ENCODE measurements around the gene C1orf167.
"Not testable (repeated sequence)": the region's sequence is repeated elsewhere in the genome, so short reads cannot be mapped to it uniquely, and the experiment has no call there.

C1orf167 gene

DNA sequence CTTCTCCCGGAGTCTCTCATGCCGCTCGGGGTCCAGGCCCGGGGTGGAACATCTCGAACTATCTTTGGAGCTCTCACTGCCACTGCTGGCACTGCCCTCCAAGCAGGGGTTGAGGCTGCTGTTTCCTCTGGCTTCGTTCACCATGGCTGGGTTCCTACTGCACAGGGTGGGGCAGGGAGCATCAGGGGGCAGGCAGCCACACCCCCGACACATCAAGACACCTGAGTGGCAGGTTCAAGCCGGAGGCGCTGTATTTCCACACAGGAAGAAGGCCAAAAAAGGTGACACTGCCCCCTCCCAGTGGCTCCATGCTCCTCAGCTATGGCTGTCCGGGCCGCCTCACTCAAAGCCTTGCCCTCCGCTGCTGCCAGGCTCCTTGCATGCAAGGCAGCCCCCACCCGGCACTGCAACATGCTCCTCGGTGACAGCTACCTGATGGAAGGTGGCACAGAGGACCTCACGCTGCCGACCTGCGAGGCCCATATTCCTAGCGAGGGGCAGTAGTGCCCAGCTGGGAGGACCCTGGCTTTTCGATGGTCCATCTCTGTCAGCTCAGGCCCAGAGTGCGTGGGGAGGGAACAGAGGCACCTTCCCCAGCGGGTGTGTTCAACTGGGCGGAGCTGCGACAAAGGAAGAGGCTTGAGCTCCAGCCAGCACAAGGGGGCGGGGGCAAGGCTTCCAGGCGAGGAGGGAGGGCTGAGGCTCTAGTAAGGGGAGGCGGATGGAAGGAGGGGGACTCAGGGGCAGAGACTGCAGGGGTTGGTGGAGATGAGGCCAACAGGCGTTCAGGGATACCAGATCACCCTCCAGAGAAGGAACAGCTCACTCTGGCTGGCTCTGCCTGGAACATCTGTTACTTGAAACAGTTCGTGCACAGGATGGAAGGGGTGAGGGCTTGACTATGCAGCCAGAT lies 41.2 kb downstream of the C1orf167 start:
- Histone ChIP-seq H3F3A (ENCODE audit: insufficient read depth) (peaks cover 10% of the 10 kb centered on the region), H3K79me2 (ENCODE audit: insufficient read depth, low read length) (peaks cover 33% of the 10 kb centered on the region), H2AFZ (ENCODE audit: low read depth, low read length, severe bottlenecking) (no peak overlapping the region), H3K4me2 (ENCODE audit: low read depth, low read length, poor library complexity, severe bottlenecking) (peak overlapping the region; percentile 99), H3K9ac (ENCODE audit: low read length) (peak overlapping the region; percentile 52), H3K36me3 (ENCODE audit: low read length) (peaks cover under 1% of the 10 kb centered on the region), H3K9me2 (replicated peaks; ENCODE audit: insufficient read depth, low read length) (no peaks in the 10 kb centered on the region), H4K20me1 (ENCODE audit: low read depth, low read length) (no peaks in the 10 kb centered on the region), H3K27me3 (ENCODE audit: low read length) (no peaks in the 10 kb centered on the region), H3K9me3 (ENCODE audit: insufficient read depth, low read length) (no peaks in the 10 kb centered on the region), H3K27ac (ENCODE audit: low read depth, low read length) (peak overlapping the region; percentile 34), H3K4me3 (ENCODE audit: insufficient read depth, low read length, poor library complexity, severe bottlenecking) (peak overlapping the region; percentile 21)
- TF ChIP-seq EZH2phosphoT487 (conservative IDR thresholded peaks at IDR 0.05; ENCODE audit: low read length) (no peak), CTCF (IDR thresholded peaks at IDR 0.05; ENCODE audit: insufficient read depth, low read length, poor library complexity, severe bottlenecking) (no peak)

- not testable (repeated sequence) for H3K36me3 ChIP-seq (ENCODE audit: low read length); H3K27me3 ChIP-seq (ENCODE audit: low read length); H4K20me1 ChIP-seq (ENCODE audit: low read depth, low read length); H3K9me2 ChIP-seq (replicated peaks; ENCODE audit: insufficient read depth, low read length); H3K9me3 ChIP-seq (ENCODE audit: insufficient read depth, low read length); H3F3A ChIP-seq (ENCODE audit: insufficient read depth); H2AFZ ChIP-seq (ENCODE audit: low read depth, low read length, severe bottlenecking)
- Histone ChIP-seq H3K79me2 (ENCODE audit: insufficient read depth, low read length) (peaks cover 40% of the 10 kb centered on the region), H3K4me2 (ENCODE audit: low read depth, low read length, poor library complexity, severe bottlenecking) (peak overlapping the region; percentile 99), H3K9ac (ENCODE audit: low read length) (peak overlapping the region; percentile 88), H3K4me3 (ENCODE audit: insufficient read depth, low read length, poor library complexity, severe bottlenecking) (peak overlapping the region; percentile 86), H3K27ac (ENCODE audit: low read depth, low read length) (peak overlapping the region; percentile 82)
These were observed 42.1 kb downstream of the C1orf167 start for GRCh38 chr1:11803924-11804665.

GRCh38 chr1:11804666-11805421 lies 42.9 kb downstream of the C1orf167 start:
- TF ChIP-seq EZH2phosphoT487 (conservative IDR thresholded peaks at IDR 0.05; ENCODE audit: low read length) (no peak), CTCF (IDR thresholded peaks at IDR 0.05; ENCODE audit: insufficient read depth, low read length, poor library complexity, severe bottlenecking) (no peak)
- Histone ChIP-seq H3K4me2 (ENCODE audit: low read depth, low read length, poor library complexity, severe bottlenecking) (peak overlapping the region; percentile 99), H2AFZ (ENCODE audit: low read depth, low read length, severe bottlenecking) (peak overlapping the region; percentile 65), H3K9ac (ENCODE audit: low read length) (peak overlapping the region; percentile 88), H3K36me3 (ENCODE audit: low read length) (peaks cover 11% of the 10 kb centered on the region), H3K27me3 (ENCODE audit: low read length) (no peaks in the 10 kb centered on the region), H3F3A (ENCODE audit: insufficient read depth) (peaks cover 13% of the 10 kb centered on the region), H3K79me2 (ENCODE audit: insufficient read depth, low read length) (peaks cover 42% of the 10 kb centered on the region), H3K9me3 (ENCODE audit: insufficient read depth, low read length) (no peaks in the 10 kb centered on the region), H3K27ac (ENCODE audit: low read depth, low read length) (peak overlapping the region; percentile 82), H4K20me1 (ENCODE audit: low read depth, low read length) (no peaks in the 10 kb centered on the region), H3K9me2 (replicated peaks; ENCODE audit: insufficient read depth, low read length) (no peaks in the 10 kb centered on the region), H3K4me3 (ENCODE audit: insufficient read depth, low read length, poor library complexity, severe bottlenecking) (peak overlapping the region; percentile 86)
